ENCODE data around the gene TP63.
A peak's percentile ranks its signal among the peaks of the same experiment; 100 is the strongest.

Gene TP63

DNA sequence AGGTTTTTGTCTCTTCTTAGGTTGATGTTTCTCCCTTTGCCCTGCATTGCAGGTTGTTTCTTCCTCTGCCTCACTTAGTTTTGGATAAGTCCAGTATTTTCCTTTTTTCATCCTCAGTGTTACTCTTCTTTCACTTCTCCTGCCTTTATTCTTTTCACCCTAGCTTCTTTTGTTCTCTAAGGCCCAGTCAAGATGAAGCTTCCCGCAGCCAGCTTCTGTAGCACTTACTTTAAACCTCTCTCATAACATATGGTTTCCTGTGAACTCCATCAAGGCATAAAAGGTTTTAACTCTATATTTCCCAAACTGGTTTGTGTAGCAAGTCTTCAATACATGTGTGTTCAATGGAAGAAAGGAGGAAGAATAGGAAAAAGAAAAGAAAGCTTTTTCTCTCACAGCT lies 54.1 kb downstream of the TP63 start:
- DNase-seq (ENCODE audit: low spot score) = no peak

DNA sequence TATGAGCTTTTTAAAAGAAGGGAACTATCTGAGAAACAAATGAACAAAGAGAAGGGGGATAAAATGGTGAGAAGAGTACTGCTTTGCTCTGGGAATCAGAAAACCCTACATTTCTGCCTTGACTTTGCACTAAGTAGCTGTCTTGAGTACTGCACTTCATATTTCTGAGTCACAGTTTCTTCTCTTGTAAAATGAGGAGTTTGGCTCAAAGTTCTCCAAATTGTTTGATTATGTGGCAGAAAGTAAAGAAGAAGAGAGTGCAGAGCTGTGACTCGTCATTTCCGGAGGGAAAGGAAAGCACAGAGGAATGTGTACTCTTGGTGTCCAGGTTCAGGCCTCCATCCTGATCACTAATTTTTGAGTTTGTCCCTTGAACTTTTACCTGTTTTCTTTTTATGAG lies 54.7 kb downstream of the TP63 start:
- DNase-seq (ENCODE audit: low spot score) = peak; percentile 57

DNA sequence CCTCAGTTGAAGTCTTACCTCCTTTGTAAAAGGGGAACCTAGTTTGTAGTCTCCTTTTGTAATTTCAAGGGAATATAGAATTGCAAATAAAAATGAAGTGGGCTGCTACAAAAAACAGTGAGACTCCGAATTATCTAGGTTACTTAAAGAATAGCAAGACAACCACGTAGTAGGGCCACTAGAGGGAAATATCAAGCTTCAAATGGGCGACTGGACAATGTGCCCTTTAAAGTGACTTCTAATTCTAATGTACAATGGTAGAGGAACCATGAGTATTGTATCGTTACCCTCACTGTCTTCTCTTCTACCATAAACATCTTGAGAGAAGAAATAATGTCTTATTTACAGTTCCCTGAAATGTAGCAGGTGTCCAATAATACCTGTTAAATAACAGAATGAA lies 56.3 kb downstream of the TP63 start:
- no peak for DNase-seq (ENCODE audit: low spot score)

DNA sequence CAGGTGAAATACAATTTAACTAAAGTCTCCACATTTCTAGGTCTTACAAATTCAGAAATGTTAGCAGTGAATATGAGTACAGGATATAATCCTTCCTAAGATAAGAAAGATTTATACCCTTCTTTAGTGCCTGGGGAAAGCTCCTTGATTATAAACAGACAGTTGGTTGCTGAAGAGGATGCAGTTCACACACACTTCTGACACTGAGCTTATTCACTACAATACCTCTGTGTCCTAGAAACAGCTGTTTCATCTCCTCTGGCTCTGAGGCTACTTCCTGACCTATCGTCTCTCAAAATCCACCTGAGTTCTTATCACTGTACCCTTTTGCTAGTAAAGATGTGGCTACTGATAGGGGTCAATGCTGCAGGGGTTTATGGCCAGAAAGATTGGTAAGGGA lies 57.1 kb downstream of the TP63 start:
- DNase-seq (ENCODE audit: low spot score) = no peak

DNA sequence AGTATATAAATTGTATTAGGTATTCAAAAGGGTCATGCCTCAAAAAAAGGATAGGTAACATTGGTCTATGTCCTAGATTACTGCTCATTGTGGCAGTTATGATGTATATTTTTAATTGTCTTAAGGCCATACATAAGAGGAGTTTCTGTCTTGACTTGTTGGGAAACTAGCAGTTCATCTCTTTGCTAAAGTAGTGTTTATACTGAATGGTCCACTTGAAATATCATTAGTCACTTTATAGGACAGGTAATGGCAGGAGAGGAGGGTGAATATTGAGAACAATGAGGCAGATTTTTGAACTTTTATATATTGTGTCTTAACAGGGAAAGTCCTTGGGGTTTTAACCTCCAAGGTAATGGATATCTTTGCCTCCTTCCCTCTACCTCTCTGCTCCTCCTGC lies 58.4 kb downstream of the TP63 start:
- no peak for DNase-seq (ENCODE audit: low spot score)

DNA sequence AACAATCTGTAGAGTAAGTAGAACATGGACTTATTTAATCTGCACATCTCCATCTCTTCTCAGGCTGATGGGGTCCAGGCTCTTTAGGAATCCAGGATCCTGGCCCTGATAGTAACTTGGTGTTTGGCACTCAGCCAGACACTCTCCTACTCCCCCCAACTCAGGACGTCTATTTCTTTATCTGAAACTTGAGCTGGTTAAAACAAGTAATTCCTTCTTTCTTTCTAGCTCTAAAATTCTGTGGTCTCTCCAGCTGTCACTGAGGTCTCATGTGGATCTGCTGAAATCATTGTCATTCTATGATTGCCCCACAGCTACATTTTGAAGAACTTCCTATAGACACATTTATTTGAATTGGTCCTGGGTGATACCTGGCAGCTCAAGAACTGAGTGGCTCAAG lies 59.0 kb downstream of the TP63 start:
- no peak for DNase-seq (ENCODE audit: low spot score)

DNA sequence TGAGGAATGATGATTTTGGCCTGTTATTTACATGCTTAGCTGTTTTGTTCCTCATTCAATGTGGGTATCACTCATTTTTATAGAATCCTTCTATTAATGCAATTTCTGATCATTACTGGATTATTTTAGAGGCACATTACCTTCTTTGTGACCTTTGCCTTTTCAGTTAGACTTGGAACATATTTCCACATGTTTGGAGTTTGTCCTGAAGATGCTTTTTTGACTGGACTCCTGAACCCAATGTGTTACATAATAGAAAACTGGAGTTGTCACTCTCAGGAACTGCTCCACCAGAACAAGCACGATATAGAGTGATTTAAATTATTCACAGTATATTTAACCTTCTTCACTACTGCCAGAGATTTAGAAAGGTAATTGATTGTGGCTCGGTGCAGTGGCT lies 59.5 kb downstream of the TP63 start:
- DNase-seq (ENCODE audit: low spot score) = no peak

DNA sequence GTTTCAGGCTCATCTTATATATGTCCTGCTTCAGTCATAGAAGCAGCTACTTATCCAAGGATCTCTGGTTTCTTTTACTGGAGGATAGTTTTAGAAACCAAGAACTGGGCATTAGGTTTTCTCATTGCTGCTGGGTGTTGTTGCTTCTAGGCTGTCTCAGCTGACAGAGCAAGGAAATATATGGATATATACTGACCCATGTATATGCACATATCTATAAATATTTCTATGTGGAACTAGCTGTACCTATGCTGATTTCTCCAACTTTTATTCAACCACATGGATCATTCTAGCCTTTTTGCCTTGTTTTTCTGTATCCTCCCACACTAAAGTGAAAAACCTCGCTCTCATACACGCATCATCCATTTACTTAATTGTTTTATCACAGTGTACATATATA lies 64.2 kb downstream of the TP63 start:
- no peak for DNase-seq (ENCODE audit: low spot score)

DNA sequence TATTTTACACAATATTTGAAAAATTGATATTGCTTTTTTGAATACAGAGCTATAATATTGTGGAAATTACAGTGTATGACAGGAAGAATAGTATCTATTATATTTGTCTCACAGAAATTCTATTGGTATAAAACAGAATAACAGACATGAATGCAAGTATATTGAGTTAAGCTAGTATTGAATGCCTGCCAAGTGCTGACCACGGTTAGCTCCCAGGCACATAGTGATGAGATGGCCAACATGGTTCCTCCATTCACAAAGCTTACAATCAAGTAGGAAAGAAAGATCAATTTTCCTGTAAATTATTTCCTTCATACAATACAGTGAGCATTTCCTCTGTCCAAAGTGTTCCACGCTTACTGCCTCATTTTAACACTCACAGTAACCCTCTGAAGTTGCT lies 67.6 kb downstream of the TP63 start:
- no peak for DNase-seq (ENCODE audit: low spot score)

DNA sequence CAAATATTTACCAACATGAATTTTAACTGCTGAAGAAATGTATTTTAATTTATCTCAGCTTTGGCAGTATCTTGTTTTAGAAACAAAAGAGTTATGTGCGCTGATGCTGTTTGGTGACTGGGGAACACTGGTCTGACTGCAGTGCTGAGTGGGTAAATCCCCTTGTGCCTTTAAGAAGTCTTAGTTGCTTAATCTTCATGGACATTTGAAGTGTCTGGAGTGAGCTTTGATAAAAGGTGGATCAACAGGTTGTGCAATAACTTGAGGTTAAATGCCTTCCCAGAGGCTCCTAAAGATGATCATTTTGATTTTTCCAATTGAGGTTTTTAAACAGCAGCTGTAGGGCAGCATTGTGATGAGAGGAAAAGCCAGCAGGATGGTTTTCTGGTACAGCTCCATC lies 68.7 kb downstream of the TP63 start:
- DNase-seq (ENCODE audit: low spot score) = no peak

DNA sequence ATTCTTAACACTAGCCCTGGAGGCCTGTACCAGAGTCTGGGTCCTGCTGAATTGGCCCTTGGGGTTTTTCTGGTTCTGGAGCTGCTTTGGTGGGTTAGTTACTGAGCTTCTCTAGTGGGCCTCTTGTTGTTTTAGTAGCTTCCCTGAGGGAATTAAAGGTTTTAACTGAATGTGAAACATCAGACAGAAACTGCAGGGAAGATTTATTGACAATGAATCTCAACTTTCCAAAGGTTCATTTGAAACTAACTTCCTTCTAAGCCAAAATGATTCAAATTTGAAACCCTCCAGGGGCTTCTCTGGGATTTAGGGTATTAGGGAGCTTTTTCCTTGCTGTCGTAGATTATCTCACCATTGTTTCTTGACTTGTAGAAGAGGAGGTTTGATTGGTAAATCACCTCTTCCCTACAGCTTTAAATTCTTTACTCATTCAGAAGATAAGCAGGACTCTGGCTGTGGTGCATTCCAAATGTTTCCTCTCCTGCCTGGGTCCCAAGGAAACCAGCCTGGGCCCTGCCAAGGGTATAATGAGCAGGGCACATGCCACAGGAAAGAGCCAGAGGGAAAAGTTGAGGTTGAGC lies 71.0 kb downstream of the TP63 start:
- DNase-seq (ENCODE audit: low spot score) = no peak

DNA sequence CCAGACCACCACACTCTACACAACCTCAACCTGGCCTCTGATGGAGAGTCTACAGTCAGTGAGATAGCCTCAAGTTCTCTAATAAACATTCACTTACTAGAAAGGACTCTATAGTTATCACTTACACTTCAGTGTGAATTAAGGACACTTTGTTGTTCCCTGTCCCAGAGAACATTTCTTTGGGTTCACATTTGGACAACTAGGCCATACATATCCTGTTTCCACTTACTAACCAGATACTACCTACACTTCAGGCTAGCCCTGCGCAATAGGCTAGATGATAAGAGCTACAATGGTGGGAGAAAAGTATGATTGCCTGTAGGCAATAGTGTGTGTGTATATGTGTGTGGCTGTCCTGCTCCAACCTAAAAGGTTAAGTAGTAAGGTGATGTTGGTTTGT lies 72.7 kb downstream of the TP63 start:
- no peak for DNase-seq (ENCODE audit: low spot score)

DNA sequence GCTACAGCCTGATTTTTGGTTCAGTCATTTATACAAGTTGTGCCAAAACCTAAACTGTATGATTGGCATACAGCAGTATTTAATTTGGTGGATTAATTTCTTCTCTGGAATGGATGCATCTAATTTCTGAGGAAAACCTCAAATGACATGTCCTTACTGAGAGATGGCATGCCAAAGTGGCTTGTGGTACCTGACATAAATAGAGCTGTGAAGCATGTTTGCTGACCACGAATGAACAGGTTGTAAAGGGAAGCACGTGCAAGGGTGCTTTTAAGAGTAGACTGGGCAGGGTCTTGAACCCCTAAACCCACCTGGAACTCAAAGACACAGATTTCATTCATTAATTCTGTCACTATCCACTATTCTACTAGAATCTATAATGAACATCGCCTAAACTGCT lies 77.2 kb downstream of the TP63 start:
- DNase-seq (ENCODE audit: low spot score) = no peak

DNA sequence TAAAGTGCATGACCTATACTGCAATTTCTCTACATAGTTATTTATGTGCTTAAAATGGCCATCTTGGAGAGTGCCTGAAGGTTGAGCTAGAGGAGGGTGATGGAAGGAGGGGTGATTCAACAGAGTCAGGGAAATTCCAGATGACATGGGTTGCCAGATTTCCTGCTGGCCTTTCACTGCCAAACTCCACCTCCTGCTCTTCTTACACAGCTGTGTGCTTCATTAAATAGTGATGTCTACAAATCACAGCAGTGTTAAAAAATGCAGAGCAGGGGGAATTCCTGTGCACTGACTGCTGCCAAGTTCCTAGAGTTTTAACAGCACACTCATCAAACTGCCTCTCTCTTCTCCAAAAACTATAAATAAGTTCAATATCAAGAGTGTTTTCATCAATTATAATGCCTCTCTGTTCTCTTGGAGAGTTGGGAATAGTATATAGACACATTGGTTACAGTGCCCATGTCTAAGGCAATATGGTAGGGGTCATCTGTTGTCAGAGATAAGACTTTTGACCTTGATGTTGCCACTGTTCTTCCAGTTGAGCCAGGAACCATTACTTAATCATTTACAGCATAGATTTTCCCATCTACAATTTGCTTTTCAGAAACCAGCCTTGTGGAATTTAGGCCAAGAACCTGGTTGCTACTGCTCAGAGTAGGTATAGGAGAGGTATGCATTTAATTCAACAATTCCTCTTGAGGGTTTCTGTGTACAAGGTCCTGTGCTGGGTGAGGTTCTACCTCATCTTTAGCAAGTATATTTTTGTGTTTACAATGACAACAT lies 79.6 kb downstream of the TP63 start:
- DNase-seq (ENCODE audit: low spot score) = peak; percentile 91

DNA sequence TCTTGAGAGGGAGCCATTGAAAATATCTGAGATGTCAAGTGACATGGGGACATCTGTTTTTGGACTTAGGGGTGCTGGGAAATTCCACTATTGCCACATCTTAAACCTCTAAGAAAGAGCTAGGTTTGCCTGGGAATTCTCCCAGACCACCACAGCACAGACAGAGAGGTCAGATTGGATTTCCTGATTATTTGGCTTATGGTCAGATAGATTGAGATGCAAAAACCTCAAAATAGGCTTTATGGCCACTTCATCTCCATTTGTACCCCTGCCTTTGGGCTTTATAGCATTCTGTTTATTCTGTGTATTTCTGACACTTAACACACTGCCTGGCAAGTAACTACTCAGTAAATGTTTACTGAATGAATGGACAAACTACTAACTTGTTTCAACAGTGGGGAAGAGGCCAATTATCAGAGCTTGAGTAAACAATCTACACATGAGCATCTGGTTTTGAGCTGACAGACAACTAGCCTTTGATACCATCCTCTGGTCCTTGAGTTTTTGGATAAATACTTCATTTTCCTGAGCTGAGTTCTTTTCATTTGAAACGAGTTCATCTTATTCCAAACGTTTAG lies 81.8 kb downstream of the TP63 start:
- no peak for DNase-seq (ENCODE audit: low spot score)

DNA sequence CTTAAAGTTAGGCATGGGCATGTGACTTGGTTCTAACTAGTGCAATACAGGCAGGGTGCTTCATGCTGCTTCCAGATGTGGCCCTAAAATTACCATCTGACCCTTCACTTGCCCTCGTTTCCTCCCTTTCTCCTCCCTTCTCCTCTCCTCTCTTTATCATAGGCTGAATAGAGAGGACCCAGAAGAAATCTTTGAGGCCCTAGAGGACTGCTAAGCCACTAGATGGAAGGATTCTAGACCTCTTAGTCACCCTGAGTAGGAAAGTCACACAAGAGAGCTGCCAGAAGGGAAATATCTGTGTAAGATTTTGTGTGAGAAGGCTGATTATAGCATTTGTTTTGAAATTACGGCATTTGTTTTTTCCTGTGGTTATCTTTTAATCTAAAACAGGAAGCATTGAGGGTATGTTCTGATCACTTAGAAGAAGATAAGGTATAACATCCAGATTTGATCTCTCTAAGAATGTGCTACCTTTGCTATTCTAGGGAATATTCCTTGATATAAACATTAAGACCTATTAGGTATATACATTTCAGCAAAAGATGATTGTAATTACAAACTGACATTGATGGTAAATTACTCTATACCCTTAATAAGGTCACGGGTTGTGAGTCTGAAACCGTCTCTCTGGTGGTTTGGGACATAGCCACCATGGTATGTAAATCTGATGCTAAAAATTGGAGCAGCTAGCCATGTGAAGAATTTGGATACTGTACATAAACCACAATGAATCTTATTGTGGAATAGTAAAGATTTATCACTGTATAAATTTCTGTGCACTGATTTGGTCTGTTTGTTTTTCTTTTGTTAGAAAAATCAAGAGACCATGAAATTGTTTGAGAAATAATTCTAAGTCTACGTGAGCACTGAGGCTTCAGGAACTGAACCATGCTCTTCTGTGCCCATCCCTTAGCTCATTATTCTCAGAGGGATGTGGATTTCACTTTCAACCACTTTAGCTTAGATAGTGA lies 84.1 kb downstream of the TP63 start:
- DNase-seq (ENCODE audit: low spot score) = peak; percentile 69

DNA sequence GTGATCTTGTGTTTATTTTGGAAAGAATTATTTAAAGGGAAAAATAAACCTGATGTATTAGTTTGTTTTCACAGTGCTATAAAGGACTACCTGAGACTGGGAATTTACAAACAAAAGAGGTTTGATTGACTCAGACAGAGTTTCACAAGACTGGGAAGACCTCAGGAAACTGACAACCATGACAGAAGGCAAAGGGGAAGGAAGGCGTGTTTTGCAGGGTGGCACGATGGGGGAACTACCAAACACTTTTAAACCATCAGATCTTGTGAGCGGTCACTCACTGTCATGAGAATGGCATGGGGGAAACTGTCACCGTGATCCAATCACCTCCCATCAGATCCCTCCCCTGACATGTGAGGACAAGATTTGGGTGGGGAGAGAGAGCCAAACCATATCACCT lies 87.0 kb downstream of the TP63 start:
- DNase-seq (ENCODE audit: low spot score) = no peak

DNA sequence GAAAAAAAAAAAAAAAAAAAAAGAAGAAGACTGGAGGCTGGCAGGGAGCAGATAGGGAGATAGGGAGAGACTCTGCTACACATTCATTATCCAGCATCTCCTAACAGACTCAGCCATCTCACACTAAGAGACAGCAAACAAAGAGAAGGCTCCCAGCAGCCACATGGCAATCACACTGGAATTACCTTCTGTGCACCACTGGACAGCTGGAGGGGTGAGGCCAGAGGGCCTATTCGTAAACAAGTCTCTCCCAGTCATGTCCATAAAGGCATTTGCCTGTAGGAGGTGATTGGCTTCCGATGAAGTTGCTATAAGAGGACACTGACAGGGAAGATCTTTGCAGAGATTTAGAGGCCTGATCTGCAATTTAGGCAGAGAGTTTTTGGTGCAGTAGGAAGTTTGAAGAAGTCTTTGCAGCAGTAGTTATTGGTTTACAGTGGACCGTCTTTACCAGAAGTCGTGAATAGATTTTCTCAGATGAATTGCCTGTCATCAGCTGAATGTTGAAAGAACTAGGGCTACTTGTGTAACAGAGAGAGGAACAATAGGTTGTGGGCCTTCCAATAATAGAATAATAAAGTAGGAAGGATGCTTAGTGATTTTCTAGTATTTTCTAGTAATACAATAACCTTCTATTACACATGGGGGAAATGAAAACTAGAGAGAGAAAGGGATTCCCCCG lies 89.7 kb downstream of the TP63 start:
- DNase-seq (ENCODE audit: low spot score) = no peak

DNA sequence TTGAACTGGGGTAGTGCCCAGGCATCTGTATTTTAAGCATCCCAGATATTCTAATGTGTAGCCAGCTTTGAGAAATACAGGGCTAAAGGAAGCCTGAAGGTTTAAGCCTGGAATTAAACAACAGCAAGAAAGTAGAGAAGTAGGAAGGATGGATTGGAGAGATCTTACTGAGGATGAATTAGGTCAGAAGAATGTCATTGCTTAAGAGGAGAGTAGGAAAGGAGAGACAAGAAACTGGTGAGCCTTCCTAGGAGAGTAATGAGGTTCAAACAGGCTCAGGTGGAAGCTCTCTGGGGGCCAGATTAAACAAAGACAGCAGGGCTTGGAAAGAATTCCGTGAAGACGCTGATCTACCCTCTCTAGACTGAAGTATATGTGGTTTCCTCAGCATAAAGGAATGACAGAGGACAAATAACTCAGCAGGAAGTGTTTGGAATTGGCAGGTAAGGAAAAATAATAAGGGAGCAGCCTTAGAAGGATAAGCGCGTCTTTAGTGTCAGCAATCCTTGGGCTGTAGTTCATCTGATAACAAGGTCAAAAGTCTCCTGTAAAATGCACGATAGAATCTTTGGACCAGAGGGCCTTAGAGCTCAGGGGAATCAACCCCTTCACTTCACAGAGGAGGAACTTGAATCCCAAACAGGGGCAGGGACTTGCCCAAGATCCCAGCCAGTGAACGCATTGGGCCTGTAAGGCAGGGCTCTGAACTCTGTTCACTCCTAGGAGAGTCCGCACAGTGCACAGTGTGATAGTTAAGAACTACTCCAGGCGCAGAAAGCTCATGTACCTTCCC lies 90.9 kb downstream of the TP63 start:
- no peak for DNase-seq (ENCODE audit: low spot score)

DNA sequence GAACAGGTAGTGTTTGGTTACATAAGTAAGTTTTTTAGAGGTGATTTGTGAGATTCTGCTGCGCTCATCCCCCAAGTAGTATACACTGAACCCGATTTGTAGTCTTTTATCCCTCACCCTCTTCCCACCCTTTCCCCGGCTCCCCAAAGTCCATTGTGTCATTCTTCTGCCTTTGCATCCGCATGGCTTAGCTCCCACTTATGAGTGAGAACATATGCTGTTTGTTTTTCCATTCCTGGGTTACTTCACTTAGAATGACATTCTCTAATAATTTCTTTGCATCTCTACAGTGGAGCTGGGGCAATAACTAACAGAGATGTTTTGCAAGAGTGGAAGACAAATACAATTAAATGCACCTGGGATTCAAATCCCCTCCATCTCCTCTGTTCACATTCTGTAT lies 93.2 kb downstream of the TP63 start:
- no peak for DNase-seq (ENCODE audit: low spot score)

DNA sequence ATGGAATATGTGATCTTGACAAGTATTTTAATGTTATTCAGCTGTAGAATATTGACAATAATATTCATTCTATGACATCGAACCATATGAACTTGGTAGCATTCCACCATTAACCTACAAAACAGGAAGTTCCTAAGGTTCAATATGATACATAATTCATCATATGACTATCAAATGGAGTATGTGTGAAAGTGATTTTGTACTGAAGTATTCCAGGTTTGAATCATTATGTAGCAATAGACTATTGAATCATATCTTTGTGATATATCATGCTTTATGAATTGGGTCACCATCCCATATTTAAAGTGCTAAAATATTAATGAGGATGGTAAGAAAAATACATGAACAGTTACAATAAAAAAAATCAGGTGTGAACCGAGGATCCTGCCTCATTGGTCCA lies 95.1 kb downstream of the TP63 start:
- DNase-seq (ENCODE audit: low spot score) = no peak
